ENCODE results near the gene PTPRJ. TPM values are rescaled to one million over a fixed set of nuclear protein-coding genes. Genes with fewer than 3 reads are reported as not detected.
"Not testable (repeated sequence)": the region's sequence is repeated elsewhere in the genome, so short reads cannot be mapped to it uniquely, and the experiment has no call there.

PTPRJ gene
- total RNA-seq, 1 experiment from 2014 or later: 1.4 TPM

- DNase-seq (ENCODE audit: low read depth): no peak
Measured at GRCh38 chr11:48161951-48162884, 181.9 kb downstream of the PTPRJ start.

- no peak for DNase-seq (ENCODE audit: low read depth)
Measured at GRCh38 chr11:48162885-48163268, 182.5 kb downstream of the PTPRJ start.

GRCh38 chr11:48163360-48164100 lies 183.2 kb downstream of the PTPRJ start:
- no peak for DNase-seq (ENCODE audit: low read depth)

GRCh38 chr11:48164836-48165235 lies 184.5 kb downstream of the PTPRJ start:
- DNase-seq (ENCODE audit: low read depth): no peak

- peak; percentile 33 for DNase-seq (ENCODE audit: low read depth)
Measured at GRCh38 chr11:48165426-48165825, 185.1 kb downstream of the PTPRJ start.

GRCh38 chr11:48167380-48167779 lies 187.0 kb downstream of the PTPRJ start:
- peak; percentile 20 for DNase-seq (ENCODE audit: low read depth)

GRCh38 chr11:48168815-48169214 lies 188.5 kb downstream of the PTPRJ start:
- no peak for DNase-seq (ENCODE audit: low read depth)

- no peak for DNase-seq (ENCODE audit: low read depth)
Measured at GRCh38 chr11:48169259-48169658, 188.9 kb downstream of the PTPRJ start.

GRCh38 chr11:48169717-48170116 lies 189.4 kb downstream of the PTPRJ start:
- no peak for DNase-seq (ENCODE audit: low read depth)

- DNase-seq (ENCODE audit: low read depth): peak; percentile 47
Measured at GRCh38 chr11:48170241-48171233, 190.2 kb downstream of the PTPRJ start.

GRCh38 chr11:48172818-48173609 lies 192.7 kb downstream of the PTPRJ start:
- peak; percentile 49 for DNase-seq (ENCODE audit: low read depth)

GRCh38 chr11:48177661-48178060 lies 197.3 kb downstream of the PTPRJ start:
- DNase-seq (ENCODE audit: low read depth): no peak

GRCh38 chr11:48180627-48181026 lies 200.3 kb downstream of the PTPRJ start:
- no peak for DNase-seq (ENCODE audit: low read depth)

- DNase-seq (ENCODE audit: low read depth): no peak
Measured at GRCh38 chr11:48182860-48183526, 202.6 kb downstream of the PTPRJ start.

GRCh38 chr11:48184452-48184851 lies 204.1 kb downstream of the PTPRJ start:
- no peak for DNase-seq (ENCODE audit: low read depth)

- DNase-seq (ENCODE audit: low read depth): not testable (repeated sequence)
Measured at GRCh38 chr11:48190906-48191654, 210.7 kb downstream of the PTPRJ start.

GRCh38 chr11:48193876-48194275 lies 213.5 kb downstream of the PTPRJ start:
- DNase-seq (ENCODE audit: low read depth): peak; percentile 15

- DNase-seq (ENCODE audit: low read depth): no peak
Measured at GRCh38 chr11:48207881-48208280, 227.5 kb downstream of the PTPRJ start.

GRCh38 chr11:48210052-48210451 lies 229.7 kb downstream of the PTPRJ start:
- peak; percentile 0 for DNase-seq (ENCODE audit: low read depth)
